ENCODE measurements around the gene BRSK1.

DNA sequence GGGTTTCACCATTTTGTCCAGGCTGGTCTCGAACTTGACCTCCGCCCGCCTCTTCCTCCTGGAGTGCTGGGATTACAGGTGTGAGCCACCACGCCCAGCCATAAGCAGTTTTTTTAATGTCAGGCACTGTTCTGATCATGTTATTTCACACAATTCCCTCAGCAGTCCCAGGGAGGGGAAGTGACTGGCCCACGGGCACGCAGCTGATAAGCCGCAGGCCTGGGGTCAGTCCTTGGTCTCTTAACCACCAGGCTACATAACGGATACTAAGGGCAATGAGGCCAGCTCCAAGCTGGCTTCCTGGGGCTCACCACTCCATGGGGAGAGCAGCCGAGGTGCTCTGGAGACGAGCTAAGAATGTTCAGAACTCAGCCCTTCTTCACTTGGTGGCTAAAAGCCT, 13.5 kb downstream of the BRSK1 start:
- TF ChIP-seq, protein P1, sequence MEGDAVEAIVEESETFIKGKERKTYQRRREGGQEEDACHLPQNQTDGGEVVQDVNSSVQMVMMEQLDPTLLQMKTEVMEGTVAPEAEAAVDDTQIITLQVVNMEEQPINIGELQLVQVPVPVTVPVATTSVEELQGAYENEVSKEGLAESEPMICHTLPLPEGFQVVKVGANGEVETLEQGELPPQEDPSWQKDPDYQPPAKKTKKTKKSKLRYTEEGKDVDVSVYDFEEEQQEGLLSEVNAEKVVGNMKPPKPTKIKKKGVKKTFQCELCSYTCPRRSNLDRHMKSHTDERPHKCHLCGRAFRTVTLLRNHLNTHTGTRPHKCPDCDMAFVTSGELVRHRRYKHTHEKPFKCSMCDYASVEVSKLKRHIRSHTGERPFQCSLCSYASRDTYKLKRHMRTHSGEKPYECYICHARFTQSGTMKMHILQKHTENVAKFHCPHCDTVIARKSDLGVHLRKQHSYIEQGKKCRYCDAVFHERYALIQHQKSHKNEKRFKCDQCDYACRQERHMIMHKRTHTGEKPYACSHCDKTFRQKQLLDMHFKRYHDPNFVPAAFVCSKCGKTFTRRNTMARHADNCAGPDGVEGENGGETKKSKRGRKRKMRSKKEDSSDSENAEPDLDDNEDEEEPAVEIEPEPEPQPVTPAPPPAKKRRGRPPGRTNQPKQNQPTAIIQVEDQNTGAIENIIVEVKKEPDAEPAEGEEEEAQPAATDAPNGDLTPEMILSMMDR (conservative IDR thresholded peaks at IDR 0.05 in 1 of 2, IDR thresholded peaks at IDR 0.05 in 1 of 2; ENCODE audit: low read depth in 1 of 2, low read length in 2 of 2): no peak
- TF ChIP-seq EZH2 (IDR thresholded peaks at IDR 0.05; ENCODE audit: low read length, missing control alignments): no peak

Data from fibroblast of lung (primary cell).